Measurements from ENCODE around the gene PBXIP1.

GRCh38 chr1:154998201-154998780 lies 42.4 kb upstream of the PBXIP1 start:
- TF ChIP-seq CTCF (IDR thresholded peaks at IDR 0.05) (peak in 1 of 6 experiments; percentile 23), POLR2A (IDR thresholded peaks at IDR 0.05) (no peak)
